Natural killer cell treated with Interleukin-12 subunit alpha and Interleukin-12 subunit beta and Interleukin-15 and Interleukin-18, amount 100 ng/mL, for 72 hours (primary cell): ENCODE measurements around the gene LGI2. TPM values are rescaled to one million over a fixed set of nuclear protein-coding genes. Genes with fewer than 3 reads are reported as not detected.

Experiments
- ATAC-seq, 2 donors: fragments of 150-1000 bp; cut with Tn5 transposase in 1 of 2; sonication (Bioruptor Pico), chemical (Tn5 transposase) in 1 of 2; 2 replicates each; pipeline ENCODE4 v1.10.0; 2021
- DNase-seq: peaks from one replicate; pipeline ENCODE4 v3.0.0; 2022; ENCODE audit warnings: low spot score
- H3K27ac Mint-ChIP-seq, 2 donors: 1 replicate in 1 of 2; 2 replicates in 1 of 2; pipeline ENCODE4 v1.8.0; 2022; ENCODE audit warnings: mixed read lengths in 2 of 2, mild to moderate bottlenecking in 1 of 2, moderate library complexity in 1 of 2
- H3K27me3 Mint-ChIP-seq, 2 donors: 1 replicate in 1 of 2; 2 replicates in 1 of 2; pipeline ENCODE4 v1.8.0; 2022; ENCODE audit warnings: mixed read lengths in 2 of 2
- H3K36me3 Mint-ChIP-seq: one replicate; pipeline ENCODE4 v1.8.0; 2022; ENCODE audit warnings: mixed read lengths
- H3K4me1 Mint-ChIP-seq, 2 donors: 1 replicate in 1 of 2; 2 replicates in 1 of 2; pipeline ENCODE4 v1.8.0; 2022; ENCODE audit warnings: low read depth in 2 of 2, mixed read lengths in 2 of 2, mild to moderate bottlenecking in 1 of 2
- H3K4me3 Mint-ChIP-seq: one replicate; pipeline ENCODE4 v1.8.0; 2022; ENCODE audit warnings: mixed read lengths
- H3K9me3 Mint-ChIP-seq: 2 replicates; pipeline ENCODE4 v1.8.0; 2022; ENCODE audit warnings: mixed read lengths
- total RNA-seq, 2 donors: library from RNA; stranded (reverse); gene quantifications; one replicate each; pipeline ENCODE4 v1.2.3, GENCODE V29; 2022

LGI2 gene
- total RNA-seq, 2 donors from 2014 or later: not detected

GRCh38 chr4:25000639-25001038 lies 30.1 kb downstream of the LGI2 start:
- Mint-ChIP-seq H3K27ac (no peak overlapping the region), H3K4me3 (no peak overlapping the region), H3K36me3 (no peaks in the 10 kb centered on the region), H3K4me1 (peaks cover 9 to 10% of the 10 kb centered on the region in 2 donors), H3K27me3 (peaks cover 0 to 17% of the 10 kb centered on the region in 2 donors), H3K9me3 (no peaks in the 10 kb centered on the region)
- no peak for ATAC-seq
- no peak for DNase-seq

DNA sequence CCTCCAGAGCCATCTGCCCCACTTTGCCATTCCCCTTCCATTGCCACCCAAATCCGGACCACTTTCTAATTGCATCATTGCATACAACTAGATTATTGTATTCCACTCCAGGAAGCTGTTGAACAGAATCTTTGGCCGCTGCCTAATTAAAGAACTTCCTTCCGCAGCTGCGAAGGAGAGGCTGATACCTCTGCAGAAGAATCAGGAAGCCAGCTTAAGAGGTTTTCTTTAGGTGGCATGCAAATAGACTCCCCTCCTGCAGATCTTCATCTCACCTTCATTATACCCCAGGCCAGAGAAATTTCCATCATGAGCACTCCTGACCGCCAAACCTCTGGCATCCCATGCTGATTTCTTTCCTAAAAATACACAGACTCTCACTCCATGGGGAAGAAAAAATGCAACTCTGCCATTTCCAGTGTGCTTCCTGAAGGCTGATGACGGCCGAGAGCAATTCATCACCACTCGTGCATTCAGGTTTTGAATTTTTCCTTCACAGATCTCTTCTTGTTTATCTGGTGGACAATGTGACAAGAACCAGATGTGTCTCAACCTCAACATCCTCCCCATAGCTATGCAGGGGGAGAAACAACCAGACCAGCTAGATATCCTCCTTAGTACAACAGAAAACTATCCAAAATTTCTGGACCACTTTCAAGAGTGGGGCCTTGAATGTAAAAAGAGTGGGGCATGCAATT lies 31.2 kb downstream of the LGI2 start:
- Mint-ChIP-seq H3K27ac (no peak overlapping the region), H3K4me1 (peaks cover 9 to 10% of the 10 kb centered on the region in 2 donors), H3K9me3 (no peaks in the 10 kb centered on the region), H3K36me3 (no peaks in the 10 kb centered on the region), H3K27me3 (peaks cover 2 to 17% of the 10 kb centered on the region in 2 donors), H3K4me3 (peak overlapping the region; percentile 18)
- ATAC-seq (no peak), DNase-seq (no peak)

DNA sequence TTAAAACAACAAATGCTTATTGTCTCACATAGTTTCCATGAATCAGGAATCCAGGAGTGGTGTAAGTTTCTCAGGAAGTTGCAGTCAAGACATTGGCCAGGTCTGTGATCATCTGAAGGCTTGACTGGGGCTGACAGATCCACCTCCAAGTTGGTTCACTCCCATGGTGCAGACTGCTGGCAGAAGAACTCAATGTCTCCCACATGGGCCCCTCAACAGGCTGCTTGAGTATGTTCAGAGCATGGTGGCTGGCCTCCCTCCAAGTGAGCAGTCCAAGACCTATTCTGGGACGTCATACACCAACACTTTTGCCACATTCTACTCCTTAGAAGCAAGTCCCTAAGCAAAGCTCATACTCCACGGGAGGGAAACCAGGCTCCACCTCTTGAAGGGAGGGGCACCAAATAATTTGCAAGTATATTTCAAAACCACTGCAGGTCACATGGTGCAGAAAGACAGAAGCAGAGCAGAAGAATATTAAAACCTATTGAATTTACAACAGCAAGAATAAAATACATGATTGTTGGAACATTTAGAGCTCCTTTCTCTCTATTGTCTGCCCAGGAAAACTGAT lies 35.3 kb downstream of the LGI2 start:
- Mint-ChIP-seq H3K36me3 (no peaks in the 10 kb centered on the region), H3K4me3 (no peak overlapping the region), H3K27ac (no peak overlapping the region), H3K4me1 (peaks cover 9 to 10% of the 10 kb centered on the region in 2 donors), H3K27me3 (peaks cover 2 to 9% of the 10 kb centered on the region in 2 donors), H3K9me3 (peaks cover 4% of the 10 kb centered on the region)
- DNase-seq (no peak), ATAC-seq (no peak)

DNA sequence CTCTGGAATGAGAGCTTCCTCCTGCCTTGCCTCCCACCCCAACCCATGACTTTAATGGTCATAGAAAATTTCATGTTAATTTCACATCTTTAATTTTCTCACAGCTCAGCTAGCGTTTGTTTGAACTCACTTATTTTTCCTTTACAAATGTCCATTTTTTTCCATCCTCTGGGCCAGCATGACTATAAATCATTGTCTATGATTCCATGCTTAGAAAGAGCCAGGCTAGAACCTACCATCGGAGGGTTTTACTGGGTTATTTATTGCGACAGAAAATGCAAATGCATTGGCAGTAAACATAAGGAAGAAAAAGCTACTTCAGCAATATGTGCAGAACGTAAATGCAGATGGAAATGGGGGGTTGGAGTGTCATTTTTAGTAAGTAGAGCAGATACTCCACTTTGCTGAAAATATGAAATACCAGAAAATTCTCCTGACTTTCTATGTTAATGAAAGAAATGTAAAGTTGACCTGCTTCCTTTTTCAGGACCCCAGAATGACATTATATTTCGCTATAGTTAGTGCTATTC lies 37.1 kb downstream of the LGI2 start:
- Mint-ChIP-seq H3K27ac (no peak overlapping the region), H3K36me3 (no peaks in the 10 kb centered on the region), H3K27me3 (peaks cover 0 to 6% of the 10 kb centered on the region in 2 donors), H3K9me3 (peaks cover 7% of the 10 kb centered on the region), H3K4me1 (no peaks in the 10 kb centered on the region), H3K4me3 (no peak overlapping the region)
- ATAC-seq (no peak), DNase-seq (no peak)

- H3K27ac Mint-ChIP-seq: no peak overlapping the region
- no peaks in the 10 kb centered on the region for H3K36me3 Mint-ChIP-seq
- no peak for ATAC-seq
- H3K9me3 Mint-ChIP-seq: peaks cover 7% of the 10 kb centered on the region
- H3K27me3 Mint-ChIP-seq: peaks cover 0 to 6% of the 10 kb centered on the region in 2 donors
- no peak overlapping the region for H3K4me3 Mint-ChIP-seq
- no peak for DNase-seq
- no peaks in the 10 kb centered on the region for H3K4me1 Mint-ChIP-seq
Observed at GRCh38 chr4:24992968-24993367, 37.8 kb downstream of the LGI2 start.

- DNase-seq (no peak), ATAC-seq (no peak)
- Mint-ChIP-seq H3K9me3 (peaks cover 7% of the 10 kb centered on the region), H3K4me3 (no peak overlapping the region), H3K4me1 (no peaks in the 10 kb centered on the region), H3K27me3 (peaks cover 0 to 6% of the 10 kb centered on the region in 2 donors), H3K36me3 (no peaks in the 10 kb centered on the region), H3K27ac (no peak overlapping the region)
Observed at GRCh38 chr4:24991015-24991414, 39.7 kb downstream of the LGI2 start.

DNA sequence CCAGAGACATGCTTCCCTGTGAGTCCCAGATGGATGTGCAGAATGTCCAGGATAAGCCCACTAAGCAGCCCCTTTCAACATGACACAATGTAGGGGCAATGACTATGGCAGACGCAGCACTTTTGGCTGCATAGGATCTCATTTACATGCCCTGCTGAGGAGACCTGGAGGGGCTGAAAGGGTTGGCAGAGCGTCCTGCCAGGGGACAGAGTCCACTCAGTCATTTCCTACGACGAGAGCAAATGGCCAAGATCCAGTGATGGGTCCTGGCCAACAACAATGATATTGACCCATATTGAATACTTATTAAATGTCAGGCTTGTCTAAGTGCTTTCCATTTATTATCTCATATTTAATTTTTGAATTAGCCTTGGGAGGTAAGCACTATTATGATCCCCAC lies 41.4 kb downstream of the LGI2 start:
- ATAC-seq (no peak), DNase-seq (no peak)
- Mint-ChIP-seq H3K36me3 (no peaks in the 10 kb centered on the region), H3K4me3 (no peak overlapping the region), H3K9me3 (peaks cover 7% of the 10 kb centered on the region), H3K27me3 (peaks cover 0 to 3% of the 10 kb centered on the region in 2 donors), H3K27ac (no peak overlapping the region), H3K4me1 (no peaks in the 10 kb centered on the region)

DNA sequence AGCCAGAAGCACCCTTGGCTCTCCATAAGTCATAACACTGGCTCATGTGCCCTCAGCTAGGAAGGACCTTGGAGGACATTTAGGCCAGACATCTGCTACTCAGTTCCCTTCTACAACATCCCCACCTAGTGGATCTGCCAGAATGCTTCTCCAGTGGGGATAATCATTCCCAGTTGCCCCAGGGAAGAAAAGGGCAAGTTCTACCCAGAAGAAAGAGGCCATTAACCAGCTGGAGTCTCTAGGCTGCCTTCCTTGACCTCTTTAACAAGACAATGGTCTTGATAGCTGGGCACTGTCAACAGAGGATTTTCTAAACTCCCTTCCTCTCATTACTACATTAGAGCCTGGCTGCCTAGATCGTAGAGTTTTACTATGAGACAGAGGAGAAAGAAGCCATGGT lies 42.0 kb downstream of the LGI2 start:
- no peaks in the 10 kb centered on the region for H3K36me3 Mint-ChIP-seq
- ATAC-seq (no peak), DNase-seq (no peak)
- no peak overlapping the region for H3K27ac Mint-ChIP-seq
- H3K4me3 Mint-ChIP-seq: no peak overlapping the region
- peaks cover 0 to 3% of the 10 kb centered on the region in 2 donors for H3K27me3 Mint-ChIP-seq
- no peaks in the 10 kb centered on the region for H3K4me1 Mint-ChIP-seq
- peaks cover 7% of the 10 kb centered on the region for H3K9me3 Mint-ChIP-seq

- no peak overlapping the region for H3K4me3 Mint-ChIP-seq
- peaks cover 4% of the 10 kb centered on the region for H3K9me3 Mint-ChIP-seq
- H3K27ac Mint-ChIP-seq: no peak overlapping the region
Observed at GRCh38 chr4:24984602-24985532, 45.9 kb downstream of the LGI2 start.

DNA sequence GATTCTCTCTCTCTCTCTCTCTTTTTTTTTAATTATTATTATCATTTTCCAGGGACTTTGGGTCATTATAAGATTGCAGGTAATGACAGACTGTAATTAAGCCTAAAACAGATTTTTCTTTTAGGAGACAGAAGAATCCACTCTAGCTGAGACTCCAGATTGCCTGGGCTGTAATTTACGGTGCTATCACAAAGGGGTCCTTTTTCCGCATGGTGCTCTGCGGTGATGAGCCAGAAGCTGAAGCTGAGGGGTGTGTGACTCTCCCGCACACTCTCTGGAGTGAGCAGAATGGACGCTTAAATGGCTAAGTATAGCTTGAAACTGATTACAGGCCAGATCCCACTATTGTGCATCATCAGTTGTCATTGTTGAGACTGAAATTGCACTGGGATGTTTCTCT lies 50.0 kb downstream of the LGI2 start:
- Mint-ChIP-seq H3K9me3 (no peaks in the 10 kb centered on the region), H3K4me3 (no peak overlapping the region), H3K36me3 (no peaks in the 10 kb centered on the region), H3K4me1 (peaks cover 0 to 11% of the 10 kb centered on the region in 2 donors), H3K27me3 (peaks cover 4 to 23% of the 10 kb centered on the region in 2 donors), H3K27ac (no peak overlapping the region)
- ATAC-seq (no peak), DNase-seq (no peak)

More at GRCh38 chr4:24984602-24985532, 45.9 kb downstream of the LGI2 start:
- Mint-ChIP-seq H3K27me3 (peaks cover 7 to 10% of the 10 kb centered on the region in 2 donors), H3K36me3 (no peaks in the 10 kb centered on the region), H3K4me1 (peaks cover 0 to 4% of the 10 kb centered on the region in 2 donors)
- ATAC-seq (no peak), DNase-seq (no peak)

- Mint-ChIP-seq H3K27me3 (peaks cover 9 to 26% of the 10 kb centered on the region in 2 donors), H3K9me3 (no peaks in the 10 kb centered on the region), H3K4me1 (peaks cover 0 to 11% of the 10 kb centered on the region in 2 donors), H3K36me3 (no peaks in the 10 kb centered on the region), H3K27ac (no peak overlapping the region), H3K4me3 (peak overlapping the region; percentile 25)
- DNase-seq (peak; percentile 65), ATAC-seq (no peak)
Observed at GRCh38 chr4:24980064-24980690, 50.6 kb downstream of the LGI2 start.

GRCh38 chr4:24979554-24979953 lies 51.2 kb downstream of the LGI2 start:
- Mint-ChIP-seq H3K27ac (no peak overlapping the region), H3K27me3 (peaks cover 12 to 31% of the 10 kb centered on the region in 2 donors), H3K36me3 (no peaks in the 10 kb centered on the region), H3K9me3 (no peaks in the 10 kb centered on the region), H3K4me1 (peaks cover 0 to 11% of the 10 kb centered on the region in 2 donors), H3K4me3 (peak overlapping the region; percentile 30)
- DNase-seq: no peak
- no peak for ATAC-seq
